PFSK-1 (cell line): ENCODE measurements around the gene PAWR. TPM values are rescaled to one million over a fixed set of nuclear protein-coding genes. Genes with fewer than 3 reads are reported as not detected.

Experiments
- FOXP2 ChIP-seq: optimal IDR thresholded peaks from 2 replicates; pipeline ENCODE3; 2011; ENCODE audit warnings: borderline replicate concordance, control low read depth, inconsistent platforms; ENCODE audit not compliant: insufficient read depth; ENCODE audit errors: extremely low read length, extremely low read depth
- POLR2AphosphoS5 ChIP-seq: IDR thresholded peaks from 2 replicates; pipeline ENCODE4 v1.6.1; 2012; ENCODE audit warnings: low read depth, mild to moderate bottlenecking, control low read depth, low read length, moderate library complexity
- SIN3A ChIP-seq: IDR thresholded peaks from 2 replicates; pipeline ENCODE4 v1.6.1; 2012; ENCODE audit warnings: mild to moderate bottlenecking, low read length, moderate library complexity, borderline replicate concordance; ENCODE audit not compliant: insufficient read depth
- TAF1 ChIP-seq: IDR thresholded peaks from 2 replicates; pipeline ENCODE4 v1.6.1; 2012; ENCODE audit warnings: low read length, control low read depth, borderline replicate concordance; ENCODE audit not compliant: insufficient read depth
- polyA plus RNA-seq: library from polyadenylated mRNA; unstranded; fragments of >200 nt; gene quantifications from one replicate; pipeline ENCODE4 v1.2.1, GENCODE V29; 2012; ENCODE audit warnings: low read depth, missing spikeins; ENCODE audit not compliant: insufficient read length
- TF ChIP-seq, protein P1 (sequence below), 2 experiments: IDR thresholded peaks; 2 replicates each; pipeline versions ENCODE4 v1.6.1 to v1.8.0; 2011 to 2012; ENCODE audit warnings: low read depth in 2 of 2, low read length in 2 of 2, control low read depth in 1 of 2, inconsistent platforms in 1 of 2, mild to moderate bottlenecking in 1 of 2, moderate library complexity in 1 of 2; ENCODE audit not compliant: insufficient read depth in 1 of 2

The PAWR gene, protein sequence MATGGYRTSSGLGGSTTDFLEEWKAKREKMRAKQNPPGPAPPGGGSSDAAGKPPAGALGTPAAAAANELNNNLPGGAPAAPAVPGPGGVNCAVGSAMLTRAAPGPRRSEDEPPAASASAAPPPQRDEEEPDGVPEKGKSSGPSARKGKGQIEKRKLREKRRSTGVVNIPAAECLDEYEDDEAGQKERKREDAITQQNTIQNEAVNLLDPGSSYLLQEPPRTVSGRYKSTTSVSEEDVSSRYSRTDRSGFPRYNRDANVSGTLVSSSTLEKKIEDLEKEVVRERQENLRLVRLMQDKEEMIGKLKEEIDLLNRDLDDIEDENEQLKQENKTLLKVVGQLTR
- 45.6 TPM for polyA plus RNA-seq

DNA sequence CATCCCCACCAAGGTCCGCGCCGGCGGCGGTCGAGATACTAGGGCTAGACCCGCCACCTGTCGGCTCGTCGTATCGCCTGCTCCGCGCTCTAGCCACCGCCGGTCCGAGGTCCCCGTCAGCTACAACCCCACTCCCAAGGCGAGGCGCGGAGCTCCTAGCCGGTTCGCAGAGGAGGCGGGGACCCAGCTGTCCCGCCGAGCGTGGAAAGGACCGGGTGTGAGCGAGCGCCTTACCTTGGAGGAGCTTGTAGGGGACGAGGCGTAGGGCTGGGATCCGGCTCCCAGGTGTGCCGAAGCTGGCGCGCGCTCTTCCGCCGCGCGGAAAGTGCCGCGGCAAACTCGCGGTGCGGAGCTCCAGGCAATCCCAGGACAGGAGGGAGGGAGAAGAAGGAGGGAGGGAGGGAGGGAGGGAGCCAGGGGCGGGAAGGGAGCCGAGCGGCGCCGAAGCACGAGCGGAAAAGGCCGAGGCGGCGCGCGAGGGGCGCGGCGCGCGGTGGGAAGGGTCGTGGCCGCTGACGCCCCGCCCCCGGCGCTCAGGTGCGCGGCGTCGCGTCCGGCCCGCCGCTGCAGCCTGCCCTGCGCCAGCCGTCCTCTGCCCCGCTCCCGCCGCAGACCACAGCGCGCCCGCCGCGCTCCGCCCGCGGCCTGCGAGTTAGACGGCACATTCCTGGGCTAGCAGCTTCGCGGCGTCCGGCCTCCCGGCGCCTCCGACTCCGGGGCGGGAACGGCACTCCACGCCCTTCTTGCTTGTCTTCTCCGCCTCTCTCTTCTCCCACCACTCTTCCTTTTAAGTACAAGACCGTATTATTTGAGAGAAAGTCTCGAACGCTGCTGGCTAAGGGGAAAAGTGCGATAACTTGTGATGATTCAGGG, at the start of gene PAWR:
TSS of gene PAWR (minus strand) at position 327 of the 873 bp plus-strand sequence. CDS start 720 bp downstream, outside the sequence.
- peak; percentile 36 for TF ChIP-seq FOXP2
- TF ChIP-seq, protein P1, sequence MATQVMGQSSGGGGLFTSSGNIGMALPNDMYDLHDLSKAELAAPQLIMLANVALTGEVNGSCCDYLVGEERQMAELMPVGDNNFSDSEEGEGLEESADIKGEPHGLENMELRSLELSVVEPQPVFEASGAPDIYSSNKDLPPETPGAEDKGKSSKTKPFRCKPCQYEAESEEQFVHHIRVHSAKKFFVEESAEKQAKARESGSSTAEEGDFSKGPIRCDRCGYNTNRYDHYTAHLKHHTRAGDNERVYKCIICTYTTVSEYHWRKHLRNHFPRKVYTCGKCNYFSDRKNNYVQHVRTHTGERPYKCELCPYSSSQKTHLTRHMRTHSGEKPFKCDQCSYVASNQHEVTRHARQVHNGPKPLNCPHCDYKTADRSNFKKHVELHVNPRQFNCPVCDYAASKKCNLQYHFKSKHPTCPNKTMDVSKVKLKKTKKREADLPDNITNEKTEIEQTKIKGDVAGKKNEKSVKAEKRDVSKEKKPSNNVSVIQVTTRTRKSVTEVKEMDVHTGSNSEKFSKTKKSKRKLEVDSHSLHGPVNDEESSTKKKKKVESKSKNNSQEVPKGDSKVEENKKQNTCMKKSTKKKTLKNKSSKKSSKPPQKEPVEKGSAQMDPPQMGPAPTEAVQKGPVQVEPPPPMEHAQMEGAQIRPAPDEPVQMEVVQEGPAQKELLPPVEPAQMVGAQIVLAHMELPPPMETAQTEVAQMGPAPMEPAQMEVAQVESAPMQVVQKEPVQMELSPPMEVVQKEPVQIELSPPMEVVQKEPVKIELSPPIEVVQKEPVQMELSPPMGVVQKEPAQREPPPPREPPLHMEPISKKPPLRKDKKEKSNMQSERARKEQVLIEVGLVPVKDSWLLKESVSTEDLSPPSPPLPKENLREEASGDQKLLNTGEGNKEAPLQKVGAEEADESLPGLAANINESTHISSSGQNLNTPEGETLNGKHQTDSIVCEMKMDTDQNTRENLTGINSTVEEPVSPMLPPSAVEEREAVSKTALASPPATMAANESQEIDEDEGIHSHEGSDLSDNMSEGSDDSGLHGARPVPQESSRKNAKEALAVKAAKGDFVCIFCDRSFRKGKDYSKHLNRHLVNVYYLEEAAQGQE (IDR thresholded peaks at IDR 0.05; ENCODE audit: insufficient read depth in 1 of 2, low read depth in 2 of 2, low read length in 2 of 2): no peak
- peak; percentile 72; the same call in 1 of the 2 replicates for TF ChIP-seq TAF1
- TF ChIP-seq SIN3A: no peak
- TF ChIP-seq POLR2AphosphoS5: peak; percentile 38

DNA sequence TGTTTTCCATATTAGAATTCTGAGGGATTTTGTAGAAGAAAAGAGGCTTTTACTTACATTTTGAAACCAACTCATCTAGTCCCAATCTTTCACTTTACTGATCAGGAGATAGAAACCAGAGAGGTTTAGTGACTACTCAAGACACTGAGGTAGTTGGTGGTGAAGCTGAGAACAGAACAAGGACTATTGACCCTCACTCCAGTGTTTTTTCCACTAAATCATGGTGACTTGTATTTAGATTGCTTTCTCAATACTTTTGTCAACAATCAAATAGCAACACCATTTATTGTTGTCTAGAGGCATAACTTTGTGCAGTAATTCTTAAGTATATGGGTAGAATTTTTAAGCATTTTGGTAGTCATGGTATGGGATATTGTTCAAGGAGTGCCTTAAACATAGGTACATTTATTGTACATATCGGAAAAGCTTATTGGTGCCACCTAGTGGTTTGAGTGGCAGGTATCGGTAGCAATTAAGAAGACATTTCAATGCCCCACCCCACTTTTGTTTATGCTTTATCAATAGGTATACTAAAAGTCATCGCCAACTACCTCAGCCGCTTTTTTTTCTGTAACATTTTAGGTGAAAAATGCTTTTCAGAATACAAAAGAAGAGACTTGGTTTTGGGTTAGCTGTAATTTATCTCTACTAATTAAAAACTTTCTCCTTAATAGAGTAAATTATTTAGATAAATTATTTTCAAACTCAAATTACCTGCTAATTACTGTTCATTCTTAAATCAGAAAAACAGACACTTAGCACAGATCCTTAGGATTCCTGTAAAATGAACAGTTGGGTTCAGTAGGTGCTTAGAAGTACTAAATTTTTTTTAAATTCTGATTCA, 47.3 kb upstream of the PAWR start:
- TF ChIP-seq, protein P1 (IDR thresholded peaks at IDR 0.05; ENCODE audit: insufficient read depth in 1 of 2, low read depth in 2 of 2, low read length in 2 of 2): no peak
- TF ChIP-seq TAF1 (no peak), POLR2AphosphoS5 (no peak), FOXP2 (no peak), SIN3A (no peak)

DNA sequence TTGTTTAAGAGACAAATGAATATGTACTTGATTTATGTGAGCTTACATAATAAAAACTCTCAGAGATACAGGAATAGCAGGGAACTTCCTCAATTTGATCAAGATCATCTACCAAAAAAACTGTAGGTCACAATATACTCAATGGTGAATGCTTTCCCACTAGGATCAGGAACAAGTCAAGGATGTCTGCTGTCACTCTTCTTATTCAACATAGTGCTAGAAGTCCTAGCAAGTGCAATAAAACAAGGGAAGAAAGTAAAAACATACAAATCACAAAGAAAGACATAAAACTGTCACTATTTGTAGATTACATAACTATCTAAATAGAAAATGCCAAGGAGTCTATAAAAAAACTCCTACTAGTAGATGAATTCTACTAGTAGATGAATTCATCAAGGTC, 41.9 kb upstream of the PAWR start:
- TF ChIP-seq FOXP2 (no peak), TAF1 (no peak), POLR2AphosphoS5 (no peak), SIN3A (no peak)

DNA sequence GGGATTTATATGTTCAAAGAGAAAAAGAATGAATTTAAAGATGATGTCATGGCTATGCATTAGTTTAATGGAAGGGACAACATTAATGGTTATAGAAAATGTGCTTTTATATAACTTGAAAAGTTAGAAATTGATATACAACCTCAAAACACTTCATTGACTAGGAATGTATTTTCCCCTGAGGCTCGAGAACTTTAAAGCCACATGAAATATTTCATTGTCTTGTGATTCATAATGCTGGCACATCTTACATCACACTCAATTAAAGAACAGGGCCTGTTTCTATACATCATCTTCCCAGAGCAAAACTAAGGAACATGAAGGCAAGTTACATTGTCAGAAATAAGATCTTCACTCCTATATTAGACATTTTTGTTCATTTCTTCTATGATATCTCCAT, 35.2 kb upstream of the PAWR start:
- TF ChIP-seq POLR2AphosphoS5 (no peak), FOXP2 (no peak), TAF1 (no peak), SIN3A (no peak)
- TF ChIP-seq, protein P1 (IDR thresholded peaks at IDR 0.05; ENCODE audit: insufficient read depth in 1 of 2, low read depth in 2 of 2, low read length in 2 of 2): no peak

DNA sequence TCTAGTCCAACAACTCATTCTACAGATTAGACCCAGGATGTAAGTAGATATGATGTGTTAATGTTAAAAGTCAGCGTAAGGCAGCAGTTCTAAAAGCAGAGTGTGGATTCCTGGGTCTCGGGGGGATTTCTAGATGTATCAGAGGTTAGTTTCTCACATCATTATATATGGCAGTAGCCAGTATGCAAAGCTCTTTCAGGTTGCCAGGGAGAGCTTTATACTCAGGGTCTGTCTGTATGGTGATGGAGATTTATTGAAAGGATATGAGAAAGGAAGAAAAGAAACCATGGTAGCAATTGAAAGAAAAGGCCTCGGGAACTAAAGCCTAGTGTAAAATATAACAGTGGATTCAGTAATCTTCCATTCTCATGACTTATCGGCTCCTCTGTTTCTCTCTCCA, 26.2 kb upstream of the PAWR start:
- TF ChIP-seq SIN3A: no peak
- TF ChIP-seq, protein P1 (IDR thresholded peaks at IDR 0.05; ENCODE audit: insufficient read depth in 1 of 2, low read depth in 2 of 2, low read length in 2 of 2): no peak
- no peak for TF ChIP-seq TAF1
- no peak for TF ChIP-seq POLR2AphosphoS5
- no peak for TF ChIP-seq FOXP2
